OCI-M2 (cell line): Measurements from ENCODE around the gene ADAMTSL3.
"Not testable (repeated sequence)": the region's sequence is repeated elsewhere in the genome, so short reads cannot be mapped to it uniquely, and the experiment has no call there.

Experiments used
- DNase-seq: peaks from one replicate; lab custom pipeline; 2025; ENCODE audit not compliant: unreplicated experiment; lab: John Stamatoyannopoulos, UW

ADAMTSL3 gene

GRCh38 chr15:84079325-84079884 is 425.5 kb downstream of the ADAMTSL3 start:
- DNase-seq: not testable (repeated sequence)

DNA sequence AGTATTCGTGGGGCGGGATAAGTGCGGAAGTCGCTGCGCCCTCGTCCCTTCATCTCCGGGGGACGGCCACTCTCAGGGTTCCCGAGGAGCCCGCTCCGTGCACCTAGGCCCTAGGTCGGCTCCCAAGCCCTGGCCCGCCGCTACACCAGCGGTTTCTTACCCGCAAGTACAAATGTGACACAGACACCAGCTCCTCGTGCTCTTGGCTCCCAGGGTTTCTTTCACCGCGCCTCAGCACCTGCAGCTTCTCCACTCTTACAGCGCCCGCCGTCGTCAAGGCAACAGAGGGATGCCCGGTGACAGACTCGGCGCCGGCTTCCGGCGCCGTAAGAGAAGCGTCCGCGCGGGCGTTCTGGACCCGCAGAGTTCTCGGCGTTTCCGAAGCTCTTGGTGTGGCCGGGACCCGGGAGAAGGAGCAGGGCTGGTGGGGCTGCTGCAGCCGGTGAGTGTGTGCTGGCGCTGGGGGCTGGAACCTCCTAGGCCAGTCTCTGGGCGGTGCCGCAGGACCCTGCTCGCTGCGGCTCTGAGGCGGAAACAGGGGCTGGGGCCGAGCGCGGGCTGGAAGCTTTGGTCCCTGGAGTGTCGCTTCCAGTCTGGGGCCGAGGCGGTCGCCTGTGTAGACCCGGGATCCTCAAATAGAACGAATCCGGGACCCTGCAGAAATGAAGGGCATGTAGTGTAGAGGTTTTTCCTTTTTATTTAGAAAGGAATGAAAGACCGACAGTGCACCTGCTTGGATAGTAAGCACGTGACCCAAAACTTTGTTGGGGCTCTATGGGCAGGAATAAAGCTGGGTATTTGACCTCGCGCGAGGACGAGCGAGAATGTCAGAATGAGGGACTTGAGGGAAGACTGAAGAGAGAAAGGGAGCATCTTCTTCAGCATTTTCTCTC is 426.2 kb downstream of the ADAMTSL3 start:
- no peak for DNase-seq

- DNase-seq: not testable (repeated sequence)
Measured at GRCh38 chr15:84080778-84081084, 426.8 kb downstream of the ADAMTSL3 start.

DNA sequence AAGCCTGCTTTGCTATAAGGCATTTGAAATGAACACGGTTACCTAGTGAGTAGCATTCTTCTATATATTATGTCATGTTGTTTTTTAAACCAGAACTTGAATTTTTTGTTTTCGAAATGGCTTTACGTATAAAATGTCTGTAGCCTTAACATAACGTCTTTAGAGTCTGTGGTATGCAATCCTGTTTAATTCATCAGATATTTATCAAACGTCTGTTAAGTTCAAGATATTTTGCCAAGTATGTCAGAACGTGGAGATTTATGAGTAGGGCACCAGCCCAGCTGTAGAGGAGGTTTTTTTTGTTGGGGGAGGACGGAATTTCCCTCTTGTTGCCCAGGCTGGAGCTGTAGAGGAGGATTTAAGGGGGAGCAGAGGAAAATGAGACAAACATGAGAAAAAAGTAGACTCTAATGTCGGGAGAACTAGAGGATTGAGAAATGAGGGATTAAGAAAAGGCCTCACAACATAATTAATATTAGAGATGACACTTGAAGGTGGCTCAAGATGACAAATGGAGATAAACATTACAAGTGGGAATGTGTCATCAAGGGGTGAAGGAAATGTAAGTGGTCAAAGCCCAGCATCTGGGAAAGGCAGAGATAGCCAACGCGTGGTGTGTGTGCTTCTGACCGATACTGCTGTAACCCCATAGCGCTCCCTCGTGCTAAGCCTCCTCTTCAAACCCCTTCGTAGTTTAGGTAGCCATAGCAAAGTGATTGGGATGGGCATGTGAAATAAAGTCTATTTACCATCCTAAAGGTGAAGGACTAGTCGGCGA is 427.7 kb downstream of the ADAMTSL3 start:
- no peak for DNase-seq

DNA sequence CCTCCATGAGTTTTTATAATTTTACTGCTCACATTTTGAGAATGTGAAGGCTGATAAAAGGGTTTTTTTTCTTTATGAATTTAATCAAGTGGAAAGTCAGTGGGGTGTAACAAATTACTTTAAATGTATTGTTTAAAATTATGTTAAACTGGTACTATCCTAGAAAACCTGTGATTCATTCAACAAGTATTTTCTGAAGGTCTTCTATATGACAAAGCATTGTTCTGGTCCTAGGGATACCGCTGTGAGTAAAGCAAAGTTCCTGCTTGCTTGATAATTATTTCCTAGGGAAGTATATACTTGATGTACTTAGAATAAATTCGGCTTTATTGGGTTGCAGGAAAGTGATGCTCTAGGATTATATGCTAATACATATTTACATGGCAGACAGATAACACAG is 428.8 kb downstream of the ADAMTSL3 start:
- no peak for DNase-seq

DNA sequence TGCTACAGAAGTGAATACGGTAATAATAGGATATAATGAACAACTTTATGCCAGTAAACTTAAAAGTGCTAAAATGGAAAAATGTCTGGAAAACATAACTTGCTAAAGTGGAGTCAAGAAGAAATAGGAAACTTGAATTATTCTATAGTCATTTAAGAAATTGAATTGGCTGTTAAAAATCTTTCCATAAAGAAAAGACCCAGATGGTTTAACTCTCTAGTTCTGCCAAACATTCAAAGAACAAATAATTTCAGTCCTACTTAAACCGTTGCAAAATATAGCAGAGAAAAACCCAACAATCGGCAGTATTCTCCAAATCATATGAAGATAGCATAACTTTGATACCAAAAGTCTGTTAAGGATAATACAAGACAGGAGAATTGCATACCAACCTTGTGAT is 432.1 kb downstream of the ADAMTSL3 start:
- DNase-seq: not testable (repeated sequence)
